CD4-positive, alpha-beta T cell treated with Interleukin-1 beta for 1 hour (primary cell): ENCODE results near the gene SLC24A3.

Experiments
- DNase-seq, 2 donors: peaks; one replicate each; pipeline ENCODE4 v3.0.0-alpha.2; 2020 to 2022

The SLC24A3 gene

GRCh38 chr20:19520261-19520660 is 307.8 kb downstream of the SLC24A3 start:
- DNase-seq = no peak

- no peak for DNase-seq
Observed at GRCh38 chr20:19522071-19522801, 309.8 kb downstream of the SLC24A3 start.

GRCh38 chr20:19522836-19523590 is 310.6 kb downstream of the SLC24A3 start:
- no peak for DNase-seq

GRCh38 chr20:19524691-19525090 is 312.2 kb downstream of the SLC24A3 start:
- no peak for DNase-seq

- DNase-seq = no peak
Observed at GRCh38 chr20:19527509-19527908, 315.1 kb downstream of the SLC24A3 start.

GRCh38 chr20:19528286-19529030 is 316.0 kb downstream of the SLC24A3 start:
- DNase-seq = no peak

- no peak for DNase-seq
Observed at GRCh38 chr20:19530006-19530405, 317.6 kb downstream of the SLC24A3 start.

- no peak for DNase-seq
Observed at GRCh38 chr20:19531446-19531845, 319.0 kb downstream of the SLC24A3 start.

- no peak for DNase-seq
Observed at GRCh38 chr20:19538556-19538955, 326.1 kb downstream of the SLC24A3 start.

GRCh38 chr20:19539191-19539590 is 326.7 kb downstream of the SLC24A3 start:
- no peak for DNase-seq

- DNase-seq = no peak
Observed at GRCh38 chr20:19540392-19540791, 327.9 kb downstream of the SLC24A3 start.

GRCh38 chr20:19543101-19543500 is 330.7 kb downstream of the SLC24A3 start:
- DNase-seq = no peak

- no peak for DNase-seq
Observed at GRCh38 chr20:19544684-19545083, 332.2 kb downstream of the SLC24A3 start.

- DNase-seq = no peak
Observed at GRCh38 chr20:19546648-19547047, 334.2 kb downstream of the SLC24A3 start.

GRCh38 chr20:19547547-19547946 is 335.1 kb downstream of the SLC24A3 start:
- DNase-seq = no peak

GRCh38 chr20:19549896-19550295 is 337.5 kb downstream of the SLC24A3 start:
- DNase-seq = no peak

- no peak for DNase-seq
Observed at GRCh38 chr20:19552221-19553180, 340.1 kb downstream of the SLC24A3 start.

- DNase-seq = no peak
Observed at GRCh38 chr20:19554666-19555065, 342.2 kb downstream of the SLC24A3 start.

- no peak for DNase-seq
Observed at GRCh38 chr20:19555726-19556125, 343.3 kb downstream of the SLC24A3 start.

- DNase-seq = no peak
Observed at GRCh38 chr20:19557291-19557690, 344.8 kb downstream of the SLC24A3 start.

- no peak for DNase-seq
Observed at GRCh38 chr20:19560881-19561480, 348.5 kb downstream of the SLC24A3 start.

GRCh38 chr20:19562426-19562825 is 350.0 kb downstream of the SLC24A3 start:
- DNase-seq = no peak
